Spleen (tissue), 11 donors: Measurements from ENCODE around the gene RBP4. TPM values are rescaled to one million over a fixed set of nuclear protein-coding genes. Genes with fewer than 3 reads are reported as not detected.

Experiments used
- DNase-seq: peaks from one replicate; pipeline ENCODE4 v3.0.0-alpha.2; 2020
- H3K27ac ChIP-seq, 8 donors: fragments of 200-600 bp; sonication (generic) in 7 of 8; 1 replicate in 4 of 8; 2 replicates in 4 of 8; pipeline versions ENCODE4 v1.5.0 to v1.8.0; 2016 to 2021; ENCODE audit warnings: inconsistent platforms in 4 of 8, mild to moderate bottlenecking in 4 of 8, moderate library complexity in 1 of 8
- H3K27me3 ChIP-seq, 7 donors: fragments of 200-600 bp; sonication (generic) in 6 of 7; replicated peaks in 1 of 7; 1 replicate in 4 of 7; 2 replicates in 3 of 7; pipeline versions ENCODE4 v1.5.0 to v1.8.0; 2016 to 2021; ENCODE audit warnings: inconsistent platforms in 3 of 7, mild to moderate bottlenecking in 1 of 7
- H3K36me3 ChIP-seq, 6 donors: fragments of 200-600 bp; sonication (generic) in 5 of 6; 1 replicate in 4 of 6; 2 replicates in 2 of 6; pipeline versions ENCODE4 v1.5.0 to v1.8.0; 2016 to 2021; ENCODE audit warnings: inconsistent platforms in 2 of 6
- H3K4me1 ChIP-seq, 6 donors: fragments of 200-600 bp; sonication (generic) in 5 of 6; 1 replicate in 3 of 6; 2 replicates in 3 of 6; pipeline versions ENCODE4 v1.5.0 to v1.8.0; 2016 to 2021; ENCODE audit warnings: inconsistent platforms in 3 of 6
- H3K4me3 ChIP-seq, 8 donors: fragments of 200-600 bp; sonication (generic) in 7 of 8; 1 replicate in 4 of 8; 2 replicates in 4 of 8; pipeline versions ENCODE4 v1.5.0 to v1.8.0; 2016 to 2021; ENCODE audit warnings: inconsistent platforms in 4 of 8, mild to moderate bottlenecking in 4 of 8, moderate library complexity in 2 of 8
- H3K9me3 ChIP-seq, 8 donors: fragments of 200-600 bp; sonication (generic) in 7 of 8; 1 replicate in 4 of 8; 2 replicates in 4 of 8; pipeline versions ENCODE4 v1.5.0 to v1.8.0; 2016 to 2021; ENCODE audit warnings: inconsistent platforms in 4 of 8
- POLR2A ChIP-seq, 3 donors: fragments of 450-650 bp; IDR thresholded peaks; one replicate each; pipeline ENCODE4 v1.5.1; 2017; ENCODE audit warnings: antibody characterized with exemption in 3 of 3, mild to moderate bottlenecking in 1 of 3
- POLR2AphosphoS5 ChIP-seq, 3 donors: sonication (generic); formaldehyde crosslinking; IDR thresholded peaks; one replicate each; pipeline ENCODE4 v1.5.1; 2017; ENCODE audit warnings: antibody characterized with exemption in 3 of 3
- WGBS, 5 donors: extraction: QIAGEN DNeasy Blood & Tissue Kit in 3 of 5; methylation state at CpG; one replicate each; pipeline versions ENCODE4 v1.1.5 to v1.1.7; 2013 to 2018; 5-methylcytosine and 5-hydroxymethylcytosine counted together
- intact Hi-C: fragments of 100-400 bp; cut with DNase I; formaldehyde crosslinking; loops from one replicate; pipeline ENCODE4 v1.15.0; 2023; ENCODE audit warnings: low total_unique reads
- polyA plus RNA-seq, 3 donors: library from polyadenylated mRNA; stranded (reverse); fragments of 200-250 nt; gene quantifications; one replicate each; pipeline ENCODE4 v1.2.1, GENCODE V29; 2013
- total RNA-seq, 7 donors: library from RNA; depleted of rRNA in 3 of 7; stranded (reverse); fragments of >200 nt in 3 of 7; fragmentation: NEBNext Ultra II Directional in 4 of 7; extraction: Animal tissue kit (Norgen Biotek cat#: 25700) in 4 of 7; gene quantifications; one replicate each; pipeline versions ENCODE4 v1.1.0 to v1.2.1, GENCODE V29; 2016 to 2021
- TF ChIP-seq, protein P1 (sequence below), 11 experiments: fragments of 200-600 bp in 7 of 11; fragments of 450-650 bp in 4 of 11; sonication (generic) in 4 of 11; IDR thresholded peaks in 8 of 11; conservative IDR thresholded peaks in 3 of 11; 1 replicate in 7 of 11; 2 replicates in 4 of 11; pipeline versions ENCODE4 v1.4.0 to v1.8.0; 2016 to 2021; ENCODE audit warnings: antibody characterized with exemption in 11 of 11, inconsistent platforms in 4 of 11, mild to moderate bottlenecking in 1 of 11
- donor health status: healthy with polysubstance abuse.
- donor health status: DM: no; HTN: no; CAD: no; lungs with moderate emphysema.
- donor health status: DM: no; HTN: no; CAD: no.
- donor health status: Bipolar disorder and iron deficiency.
- donor health status: healthy.
- donor health status: DM: no; HTN: no; CAD: no.
- donor health status: DM: yes; HTN: yes; CAD: no.

Gene RBP4
- total and polyA plus RNA-seq, 10 donors: 0.20 to 1.3 (median 0.26) TPM; not detected in 6

DNA sequence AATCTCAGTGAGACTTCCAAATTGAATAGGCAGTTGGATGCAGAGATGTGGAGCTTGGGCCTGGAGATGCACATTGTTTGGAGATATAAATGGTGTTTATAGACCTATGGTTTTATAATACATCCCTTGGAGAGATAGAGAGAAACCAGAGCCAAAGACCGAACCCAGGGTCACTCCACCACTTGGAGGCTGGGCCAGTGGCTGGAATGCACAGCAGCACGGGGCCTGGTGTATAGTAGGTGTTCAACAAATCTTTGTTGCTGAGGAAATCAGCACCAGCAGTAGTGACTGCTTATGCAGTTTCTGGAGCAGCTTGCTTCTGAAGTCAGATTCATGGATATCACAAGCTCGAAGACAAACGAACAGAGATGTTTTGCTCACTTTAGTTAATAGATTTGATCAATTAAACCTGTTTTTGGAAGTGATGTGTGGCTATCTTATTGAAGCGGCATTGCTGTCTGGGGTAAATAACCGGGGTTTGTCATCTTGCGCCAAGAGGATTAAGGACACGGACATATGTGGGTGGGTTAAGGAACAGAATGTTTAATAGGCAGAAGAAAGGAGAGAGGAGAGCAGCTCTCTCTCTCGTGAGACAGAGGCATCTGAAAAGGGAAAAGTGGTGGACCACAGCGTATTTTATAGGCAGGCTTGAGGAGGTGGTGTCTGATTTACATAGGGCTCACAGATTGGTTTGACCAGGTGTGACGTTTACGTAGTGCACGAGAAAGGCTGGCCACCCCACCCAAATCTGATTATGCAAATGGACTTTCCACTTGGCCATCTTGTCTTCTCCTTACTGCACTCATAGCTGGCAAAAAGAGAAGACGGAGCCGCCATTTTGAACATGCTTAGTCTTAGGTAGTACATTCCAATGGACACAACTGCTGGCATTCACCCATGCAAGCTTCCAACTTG is 11.1 kb downstream of the RBP4 start:
- Histone ChIP-seq H3K4me3 (no peak overlapping the region), H3K27me3 (peaks cover 0 to 62% (median 3%) of the 10 kb centered on the region in 7 donors), H3K36me3 (no peaks in the 10 kb centered on the region), H3K27ac (no peak overlapping the region), H3K9me3 (no peaks in the 10 kb centered on the region), H3K4me1 (peaks cover 0 to 12% (median 2%) of the 10 kb centered on the region in 6 donors)
- 86 to 93% (median 90%) methylated on average over 15 of the region's 15 CpGs for WGBS, 5 donors
- no peak for DNase-seq
- intact Hi-C loops: no loop called here
- TF ChIP-seq POLR2AphosphoS5 (IDR thresholded peaks at IDR 0.05) (no peak), POLR2A (IDR thresholded peaks at IDR 0.05) (no peak)

DNA sequence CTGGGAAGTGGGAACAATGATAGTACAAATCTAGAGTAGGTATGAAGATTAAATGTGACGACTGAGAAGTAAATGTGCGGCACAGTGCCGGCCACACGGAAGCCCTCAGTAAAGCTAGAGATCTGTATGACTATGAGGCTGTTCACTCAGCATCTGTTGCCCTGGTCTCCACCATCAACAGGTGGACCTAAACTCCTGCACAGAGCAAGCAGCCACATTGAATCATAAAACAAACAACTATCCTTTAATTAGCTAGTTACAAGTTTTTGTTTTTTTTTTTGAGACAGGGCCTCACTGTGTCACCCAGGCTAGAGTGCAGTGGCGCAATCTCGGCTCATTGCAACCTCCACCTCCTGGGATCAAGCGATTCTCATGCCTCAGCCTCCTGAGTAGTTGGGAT is 16.6 kb downstream of the RBP4 start:
- H3K27ac ChIP-seq: no peak overlapping the region
- no peaks in the 10 kb centered on the region for H3K36me3 ChIP-seq
- peaks cover 0 to 55% (median 0%) of the 10 kb centered on the region in 7 donors for H3K27me3 ChIP-seq
- WGBS, 5 donors: 94 to 96% (median 95%) methylated on average over 7 of the region's 7 CpGs
- H3K4me1 ChIP-seq: no peaks in the 10 kb centered on the region
- no peak overlapping the region for H3K4me3 ChIP-seq
- TF ChIP-seq POLR2A (IDR thresholded peaks at IDR 0.05) (no peak), POLR2AphosphoS5 (IDR thresholded peaks at IDR 0.05) (no peak)
- TF ChIP-seq, protein P1, sequence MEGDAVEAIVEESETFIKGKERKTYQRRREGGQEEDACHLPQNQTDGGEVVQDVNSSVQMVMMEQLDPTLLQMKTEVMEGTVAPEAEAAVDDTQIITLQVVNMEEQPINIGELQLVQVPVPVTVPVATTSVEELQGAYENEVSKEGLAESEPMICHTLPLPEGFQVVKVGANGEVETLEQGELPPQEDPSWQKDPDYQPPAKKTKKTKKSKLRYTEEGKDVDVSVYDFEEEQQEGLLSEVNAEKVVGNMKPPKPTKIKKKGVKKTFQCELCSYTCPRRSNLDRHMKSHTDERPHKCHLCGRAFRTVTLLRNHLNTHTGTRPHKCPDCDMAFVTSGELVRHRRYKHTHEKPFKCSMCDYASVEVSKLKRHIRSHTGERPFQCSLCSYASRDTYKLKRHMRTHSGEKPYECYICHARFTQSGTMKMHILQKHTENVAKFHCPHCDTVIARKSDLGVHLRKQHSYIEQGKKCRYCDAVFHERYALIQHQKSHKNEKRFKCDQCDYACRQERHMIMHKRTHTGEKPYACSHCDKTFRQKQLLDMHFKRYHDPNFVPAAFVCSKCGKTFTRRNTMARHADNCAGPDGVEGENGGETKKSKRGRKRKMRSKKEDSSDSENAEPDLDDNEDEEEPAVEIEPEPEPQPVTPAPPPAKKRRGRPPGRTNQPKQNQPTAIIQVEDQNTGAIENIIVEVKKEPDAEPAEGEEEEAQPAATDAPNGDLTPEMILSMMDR (IDR thresholded peaks at IDR 0.05 in 8 of 11, conservative IDR thresholded peaks at IDR 0.05 in 3 of 11): no peak
- H3K9me3 ChIP-seq: peaks cover 0 to 12% (median 7%) of the 10 kb centered on the region in 8 donors
- intact Hi-C loops: no loop called here
- no peak for DNase-seq

DNA sequence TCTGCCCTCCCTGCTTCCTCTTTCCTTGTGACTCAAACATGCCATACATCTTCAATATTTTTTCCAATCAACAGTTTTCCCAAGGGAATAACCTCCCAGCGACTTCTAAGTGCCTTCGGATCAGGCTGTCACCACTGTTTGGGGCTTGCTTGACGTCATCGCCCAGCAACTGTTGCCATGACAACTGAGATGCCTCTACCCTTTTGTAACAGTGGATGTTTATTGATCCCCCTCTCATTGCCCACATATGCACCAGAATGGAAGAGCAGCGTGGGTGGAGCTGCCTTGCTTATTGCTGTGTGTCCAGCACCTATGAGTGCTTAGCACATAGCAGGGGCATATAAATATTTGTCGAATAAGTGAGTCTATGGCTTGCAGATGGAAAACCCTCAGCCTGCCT is 20.2 kb downstream of the RBP4 start:
- Histone ChIP-seq H3K36me3 (no peaks in the 10 kb centered on the region), H3K9me3 (peaks cover 0 to 14% (median 7%) of the 10 kb centered on the region in 8 donors), H3K27me3 (peaks cover 0 to 42% (median 0%) of the 10 kb centered on the region in 7 donors), H3K4me3 (no peak overlapping the region), H3K27ac (no peak overlapping the region), H3K4me1 (no peaks in the 10 kb centered on the region)
- TF ChIP-seq POLR2A (IDR thresholded peaks at IDR 0.05): no peak
- TF ChIP-seq, protein P1 (IDR thresholded peaks at IDR 0.05 in 8 of 11, conservative IDR thresholded peaks at IDR 0.05 in 3 of 11): no peak
- no peak for TF ChIP-seq POLR2AphosphoS5 (IDR thresholded peaks at IDR 0.05)
- DNase-seq: no peak
- intact Hi-C loops: no loop called here
- 66 to 78% (median 71%) methylated on average over 6 of the region's 6 CpGs for WGBS, 5 donors

DNA sequence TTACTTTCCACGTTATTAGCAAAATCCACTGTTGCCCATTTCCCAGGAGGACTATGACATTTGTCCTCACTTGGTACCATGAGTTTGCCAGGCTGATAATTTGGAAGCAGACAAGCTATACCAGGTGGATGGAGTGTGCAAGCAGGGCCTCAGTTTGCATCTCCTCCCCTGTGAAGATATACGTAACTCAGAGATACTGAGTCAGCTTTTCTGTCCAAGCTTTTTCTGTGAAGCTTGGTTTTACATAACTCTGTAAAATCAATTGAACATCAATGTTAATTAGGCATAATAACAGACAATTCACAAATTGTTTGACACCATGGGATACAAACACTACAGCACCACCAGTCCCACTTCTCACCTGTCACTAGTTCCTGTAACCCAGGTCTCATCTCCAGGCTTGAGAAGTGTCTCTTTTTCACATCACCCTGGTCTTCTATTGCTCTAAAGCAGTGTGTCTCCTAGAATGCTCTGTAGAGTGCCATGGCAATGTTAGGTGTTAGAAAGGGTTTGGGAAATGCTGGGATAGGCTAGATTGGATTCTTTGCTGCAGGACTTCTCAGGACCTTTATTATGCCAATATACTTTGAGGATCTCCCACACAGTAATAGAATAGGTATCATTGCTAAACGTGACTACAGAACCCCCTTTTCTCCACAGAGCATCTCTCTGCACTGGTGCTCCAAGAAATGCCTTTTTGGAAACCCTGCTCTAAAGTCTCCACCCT is 20.9 kb downstream of the RBP4 start:
- H3K36me3 ChIP-seq: no peaks in the 10 kb centered on the region
- TF ChIP-seq, protein P1 (IDR thresholded peaks at IDR 0.05 in 8 of 11, conservative IDR thresholded peaks at IDR 0.05 in 3 of 11): no peak
- TF ChIP-seq POLR2AphosphoS5 (IDR thresholded peaks at IDR 0.05) (no peak), POLR2A (IDR thresholded peaks at IDR 0.05) (no peak)
- H3K9me3 ChIP-seq: peaks cover 0 to 14% (median 7%) of the 10 kb centered on the region in 8 donors
- no peak overlapping the region for H3K27ac ChIP-seq
- 83 to 95% (median 86%) methylated on average over 3 of the region's 3 CpGs for WGBS, 5 donors
- intact Hi-C loops: no loop called here
- peaks cover 0 to 35% (median 0%) of the 10 kb centered on the region in 7 donors for H3K27me3 ChIP-seq
- no peak overlapping the region for H3K4me3 ChIP-seq
- DNase-seq: no peak
- H3K4me1 ChIP-seq: no peaks in the 10 kb centered on the region
